ENCODE results near the gene FAM32A.

The FAM32A gene

GRCh38 chr19:16226878-16227836, 41.9 kb downstream of the FAM32A start:
- no peak for DNase-seq

GRCh38 chr19:16227837-16228636, 42.8 kb downstream of the FAM32A start:
- no peak for DNase-seq

- no peak for DNase-seq
These were observed 43.6 kb downstream of the FAM32A start for GRCh38 chr19:16228637-16229321.

GRCh38 chr19:16229322-16229641, 44.1 kb downstream of the FAM32A start:
- no peak for DNase-seq

DNA sequence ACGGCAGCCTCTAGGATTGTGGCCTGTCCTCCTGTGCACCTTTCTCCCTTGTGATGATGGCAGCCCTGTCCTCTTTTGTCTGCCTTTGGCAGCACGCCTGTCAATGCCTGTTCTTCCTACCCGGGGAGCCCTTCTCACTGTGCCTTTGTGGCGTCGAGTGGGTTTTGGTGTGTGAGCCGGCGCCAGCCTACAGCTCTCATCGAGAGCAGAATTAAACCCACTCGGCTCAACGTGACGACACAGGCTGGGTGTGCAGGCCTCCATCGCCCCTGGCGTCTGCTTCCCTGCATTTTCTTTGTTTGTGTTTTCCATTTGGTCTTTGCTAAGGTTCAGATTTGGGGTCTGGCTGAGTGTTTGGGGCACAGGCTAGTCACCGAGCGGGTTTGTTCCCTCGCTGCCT, 46.9 kb downstream of the FAM32A start:
- DNase-seq, result no peak

DNA sequence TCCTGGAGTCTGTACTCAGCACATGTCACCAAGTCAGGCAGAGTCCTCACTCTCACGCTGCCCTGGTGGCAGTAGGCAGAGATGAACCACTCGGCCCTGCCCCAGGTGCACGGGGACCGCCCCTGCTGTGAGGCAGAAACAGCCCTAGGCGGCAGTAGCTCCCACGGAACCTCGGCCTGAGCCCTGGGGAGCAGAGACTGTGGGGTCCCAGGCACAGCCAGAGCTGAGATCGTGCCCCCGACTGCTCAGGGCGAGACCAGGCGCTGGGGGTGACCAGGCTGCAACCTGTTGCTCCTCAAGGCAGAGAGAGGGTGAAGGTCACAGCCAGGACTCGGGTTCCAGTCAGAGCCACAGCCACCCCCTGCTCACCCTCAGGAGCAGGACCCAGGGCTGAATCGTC, 47.4 kb downstream of the FAM32A start:
- DNase-seq, result no peak

GRCh38 chr19:16233081-16233776, 48.0 kb downstream of the FAM32A start:
- no peak for DNase-seq

DNA sequence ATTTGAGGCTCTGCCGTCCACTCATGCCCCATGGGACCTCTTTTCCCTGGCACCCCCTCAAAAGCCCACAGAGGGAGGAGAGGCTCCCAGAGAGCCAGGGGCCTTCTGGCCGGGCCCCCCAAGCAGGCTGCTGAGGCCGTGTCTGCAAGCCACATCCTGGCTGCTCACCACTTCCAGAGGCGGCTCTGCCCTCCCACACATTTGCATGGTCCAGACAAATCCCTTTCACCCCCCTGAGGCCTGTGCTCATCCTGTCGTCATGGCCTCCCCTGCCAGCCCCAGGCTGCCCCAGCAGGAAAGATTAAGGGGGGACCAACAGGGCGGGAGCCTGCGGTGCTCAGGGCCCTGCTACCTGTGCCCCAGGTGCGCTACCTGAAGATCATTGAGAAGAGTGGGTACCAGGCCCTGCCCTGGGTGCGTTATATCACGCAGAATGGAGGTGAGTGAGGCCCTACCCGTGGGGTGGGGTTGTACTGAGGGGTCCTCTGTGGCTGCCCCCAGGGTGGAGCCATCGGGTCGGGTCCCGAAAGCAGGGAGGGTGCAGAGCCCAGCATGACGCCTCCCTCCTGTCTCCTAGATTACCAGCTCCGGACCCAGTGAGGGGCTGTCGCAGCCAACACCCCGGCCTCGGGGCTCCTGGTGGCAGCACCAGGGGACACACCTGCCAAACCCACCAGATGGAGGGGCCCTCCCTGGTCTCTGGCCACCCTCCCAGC, 48.8 kb downstream of the FAM32A start:
- DNase-seq, result no peak

GRCh38 chr19:16234552-16235445, 49.6 kb downstream of the FAM32A start:
- DNase-seq, result no peak

DNA sequence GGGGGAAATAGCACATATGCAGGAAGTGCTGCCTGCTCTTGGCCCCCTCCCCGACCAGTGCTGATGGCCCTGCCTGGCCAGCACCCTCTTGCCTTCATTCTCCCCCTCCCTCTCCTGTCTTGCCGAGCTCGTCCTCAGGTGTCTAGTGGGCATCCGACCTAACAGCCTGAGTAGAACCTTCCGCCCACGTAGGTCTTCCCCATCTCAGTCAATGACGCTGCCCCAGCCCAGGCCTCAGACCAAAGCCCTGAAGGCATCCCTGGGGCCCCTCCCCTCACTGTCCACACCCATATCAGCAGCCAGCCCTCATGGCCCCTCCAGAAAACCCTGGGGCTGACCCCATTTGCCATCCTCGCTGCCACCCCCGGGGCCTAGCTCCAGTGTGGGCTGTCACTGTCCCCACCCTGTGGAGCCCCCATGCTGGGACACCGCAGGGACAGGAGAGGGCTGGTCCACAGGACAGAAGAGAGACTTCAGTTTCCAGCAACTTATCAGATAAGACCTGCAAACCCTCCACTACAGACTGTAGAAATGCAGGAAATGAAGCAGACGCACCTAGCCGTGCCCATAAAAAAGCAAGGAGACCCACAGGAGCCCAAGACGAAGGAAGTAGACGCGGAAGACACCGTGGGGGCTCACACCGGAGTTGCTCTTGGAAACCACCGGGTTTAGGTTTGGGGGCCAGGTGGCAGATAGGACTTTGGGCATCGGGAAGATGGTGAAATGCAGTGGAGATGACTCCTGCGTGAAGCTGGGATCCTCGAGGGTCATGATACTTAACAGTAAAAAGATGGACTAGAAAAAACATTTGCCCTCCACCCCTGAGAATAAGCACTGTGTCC, 50.8 kb downstream of the FAM32A start:
- no peak for DNase-seq

All from NCI-H446 (cell line).